ENCODE results near the gene ENAH.

The ENAH gene

GRCh38 chr1:225468270-225469020 lies 184.5 kb downstream of the ENAH start:
- DNase-seq: peak in 1 of 2 experiments; percentile 50

GRCh38 chr1:225467193-225468020 lies 185.5 kb downstream of the ENAH start:
- DNase-seq: peak; percentile 80 to 87

- DNase-seq: no peak
These were observed 186.1 kb downstream of the ENAH start for GRCh38 chr1:225466848-225467192.

- DNase-seq: no peak
These were observed 187.0 kb downstream of the ENAH start for GRCh38 chr1:225465793-225466517.

- DNase-seq: no peak
These were observed 187.8 kb downstream of the ENAH start for GRCh38 chr1:225464851-225465792.

GRCh38 chr1:225462714-225463574 lies 190.0 kb downstream of the ENAH start:
- no peak for DNase-seq

- no peak for DNase-seq
These were observed 190.6 kb downstream of the ENAH start for GRCh38 chr1:225462429-225462713.

GRCh38 chr1:225461533-225462428 lies 191.1 kb downstream of the ENAH start:
- DNase-seq: no peak

GRCh38 chr1:225460737-225461532 lies 192.0 kb downstream of the ENAH start:
- peak; percentile 63 to 74 for DNase-seq

GRCh38 chr1:225460021-225460736 lies 192.7 kb downstream of the ENAH start:
- DNase-seq: no peak

- DNase-seq: no peak
These were observed 194.7 kb downstream of the ENAH start for GRCh38 chr1:225458222-225458631.

- DNase-seq: peak; percentile 78 to 86
These were observed 198.2 kb downstream of the ENAH start for GRCh38 chr1:225454733-225455132.

- no peak for DNase-seq
These were observed 198.9 kb downstream of the ENAH start for GRCh38 chr1:225453797-225454648.

GRCh38 chr1:225451840-225452515 lies 200.9 kb downstream of the ENAH start:
- no peak for DNase-seq

GRCh38 chr1:225451340-225451739 lies 201.6 kb downstream of the ENAH start:
- DNase-seq: no peak

- no peak for DNase-seq
These were observed 202.3 kb downstream of the ENAH start for GRCh38 chr1:225450491-225451191.

- no peak for DNase-seq
These were observed 203.1 kb downstream of the ENAH start for GRCh38 chr1:225449774-225450173.

All from activated CD4-positive, alpha-beta T cell treated with anti-CD3 and anti-CD28 coated beads, Interleukin-2, amount 50 U/mL, for 48 hours (primary cell).